ENCODE results near the gene PDGFRB.

PDGFRB gene

DNA sequence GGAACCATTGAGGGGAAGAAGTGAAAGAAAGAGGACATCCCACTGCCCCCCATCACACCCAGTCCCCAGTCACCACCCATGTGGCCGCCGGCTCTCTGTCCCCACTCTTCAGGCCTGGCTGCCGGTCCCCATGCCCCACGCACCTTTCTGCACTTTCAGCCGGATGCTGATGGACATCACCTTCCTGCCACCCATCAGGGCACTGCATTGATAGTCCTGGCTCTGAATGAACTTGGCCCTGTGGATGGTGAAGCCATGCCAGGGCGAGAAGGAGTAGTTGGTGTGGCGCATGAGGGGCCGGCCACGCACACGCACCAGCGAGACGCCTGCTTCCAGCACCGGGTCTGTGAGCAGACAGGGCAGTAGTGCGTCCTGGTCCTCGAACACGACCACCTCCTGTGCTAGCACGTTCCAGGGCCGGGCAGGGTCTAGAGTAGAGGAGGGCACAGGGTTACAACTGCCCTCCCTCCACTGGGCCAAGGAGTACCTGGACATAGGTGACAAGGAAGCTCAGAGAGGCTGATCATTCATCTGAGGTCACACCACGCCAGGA, 75.7 kb downstream of the PDGFRB start:
- Histone ChIP-seq H3K27ac (no peak overlapping the region), H3K9ac (no peak overlapping the region), H2AFZ (no peak overlapping the region), H3K36me3 (ENCODE audit: control insufficient read depth, insufficient read depth, low read length) (no peaks in the 10 kb centered on the region), H3K79me2 (no peaks in the 10 kb centered on the region), H3K27me3 (ENCODE audit: control insufficient read depth, insufficient read depth, low read length) (no peaks in the 10 kb centered on the region), H3K4me2 (ENCODE audit: low read length) (no peak overlapping the region), H3K9me3 (ENCODE audit: control insufficient read depth, low read length) (no peaks in the 10 kb centered on the region), H3K4me3 (ENCODE audit: low read depth, low read length) (no peak overlapping the region), H3K4me1 (peaks cover 3% of the 10 kb centered on the region)
- TF ChIP-seq CTCF (IDR thresholded peaks at IDR 0.05): no peak

GRCh38 chr5:150078802-150079689, 76.6 kb downstream of the PDGFRB start:
- Histone ChIP-seq H2AFZ (no peak overlapping the region), H3K79me2 (no peaks in the 10 kb centered on the region), H3K4me1 (peaks cover 3% of the 10 kb centered on the region), H3K27me3 (ENCODE audit: control insufficient read depth, insufficient read depth, low read length) (no peaks in the 10 kb centered on the region), H3K4me2 (ENCODE audit: low read length) (no peak overlapping the region), H3K27ac (no peak overlapping the region), H3K36me3 (ENCODE audit: control insufficient read depth, insufficient read depth, low read length) (no peaks in the 10 kb centered on the region), H3K4me3 (ENCODE audit: low read depth, low read length) (no peak overlapping the region), H3K9me3 (ENCODE audit: control insufficient read depth, low read length) (no peaks in the 10 kb centered on the region), H3K9ac (no peak overlapping the region)
- no peak for TF ChIP-seq CTCF (IDR thresholded peaks at IDR 0.05)

GRCh38 chr5:150077996-150078801, 77.4 kb downstream of the PDGFRB start:
- Histone ChIP-seq H3K9ac (no peak overlapping the region), H2AFZ (no peak overlapping the region), H3K36me3 (ENCODE audit: control insufficient read depth, insufficient read depth, low read length) (no peaks in the 10 kb centered on the region), H3K4me3 (ENCODE audit: low read depth, low read length) (no peak overlapping the region), H3K27me3 (ENCODE audit: control insufficient read depth, insufficient read depth, low read length) (no peaks in the 10 kb centered on the region), H3K4me2 (ENCODE audit: low read length) (no peak overlapping the region), H3K9me3 (ENCODE audit: control insufficient read depth, low read length) (no peaks in the 10 kb centered on the region), H3K27ac (no peak overlapping the region), H3K79me2 (no peaks in the 10 kb centered on the region), H3K4me1 (peaks cover 3% of the 10 kb centered on the region)
- no peak for TF ChIP-seq CTCF (IDR thresholded peaks at IDR 0.05)

DNA sequence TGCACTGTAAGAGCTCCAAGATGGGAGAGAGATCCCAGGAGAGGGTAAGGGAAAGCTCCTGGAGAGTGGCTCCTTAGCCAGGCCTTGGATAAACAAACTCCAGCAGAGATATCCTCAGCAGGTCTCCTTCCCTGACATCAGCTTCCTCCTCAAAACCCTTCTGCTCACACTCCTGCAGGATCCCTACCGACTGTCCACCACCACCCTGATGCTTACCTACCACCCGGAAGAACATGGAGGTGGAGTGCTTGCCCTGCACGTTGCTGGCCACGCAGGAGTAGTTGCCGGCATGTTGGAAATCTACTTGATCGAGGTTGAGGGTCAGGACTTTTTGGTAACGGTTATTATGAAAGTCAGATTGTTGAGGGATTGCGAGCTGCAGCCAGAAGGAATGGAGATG, 78.6 kb downstream of the PDGFRB start:
- no peak overlapping the region for H2AFZ ChIP-seq

More for the DNA sequence above, 78.6 kb downstream of the PDGFRB start:
- no peaks in the 10 kb centered on the region for H3K9me3 ChIP-seq (ENCODE audit: control insufficient read depth, low read length)
- peaks cover 3% of the 10 kb centered on the region for H3K4me1 ChIP-seq
- no peak overlapping the region for H3K9ac ChIP-seq
- TF ChIP-seq CTCF (IDR thresholded peaks at IDR 0.05): no peak
- no peaks in the 10 kb centered on the region for H3K79me2 ChIP-seq
- no peak overlapping the region for H3K4me2 ChIP-seq (ENCODE audit: low read length)
- no peak overlapping the region for H3K4me3 ChIP-seq (ENCODE audit: low read depth, low read length)
- no peaks in the 10 kb centered on the region for H3K27me3 ChIP-seq (ENCODE audit: control insufficient read depth, insufficient read depth, low read length)
- no peaks in the 10 kb centered on the region for H3K36me3 ChIP-seq (ENCODE audit: control insufficient read depth, insufficient read depth, low read length)
- no peak overlapping the region for H3K27ac ChIP-seq

Data from parathyroid adenoma (tissue), 2 donors.